Stimulated activated CD8-positive, alpha-beta memory T cell treated with anti-CD3 and anti-CD28 coated beads, Interleukin-2, amount 100 ng/mL, for 1 hour (primary cell): Measurements from ENCODE around the gene GFY.
A peak's percentile ranks its signal among the peaks of the same experiment; 100 is the strongest.
"Not testable (repeated sequence)": the region's sequence is repeated elsewhere in the genome, so short reads cannot be mapped to it uniquely, and the experiment has no call there.

Source experiments
- DNase-seq, 2 donors: peaks; one replicate each; pipeline ENCODE4 v3.0.0-alpha.2; 2020; ENCODE audit warnings: low read depth in 2 of 2

GFY gene

DNA sequence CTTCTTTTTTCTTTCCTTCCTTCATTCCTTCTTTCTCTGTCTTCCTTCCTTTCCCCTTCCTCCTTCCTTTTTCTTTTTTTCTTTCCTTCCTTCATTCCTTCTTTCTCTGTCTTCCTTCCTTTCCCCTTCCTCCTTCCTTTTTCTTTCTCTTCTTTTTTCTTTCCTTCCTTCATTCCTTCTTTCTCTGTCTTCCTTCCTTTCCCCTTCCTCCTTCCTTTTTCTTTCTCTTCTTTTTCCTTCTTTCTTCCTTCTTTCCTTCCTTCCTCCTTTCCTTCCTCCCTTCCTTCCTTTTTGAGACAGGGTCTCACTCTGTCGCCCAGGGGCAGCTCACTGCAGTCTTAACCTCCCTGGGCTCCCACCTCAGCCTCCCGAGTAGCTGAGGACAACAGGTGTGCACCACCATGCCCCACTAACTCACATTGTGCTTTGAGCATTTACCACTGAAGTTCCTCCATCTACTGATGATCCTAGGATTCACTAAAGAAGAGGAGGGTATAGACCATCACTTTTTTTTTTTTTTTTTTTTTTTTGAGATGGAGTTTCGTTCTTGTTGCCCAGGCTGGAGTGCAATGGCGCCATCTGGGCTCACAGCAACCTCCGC, 19.0 kb downstream of the GFY start:
- not testable (repeated sequence) for DNase-seq

DNA sequence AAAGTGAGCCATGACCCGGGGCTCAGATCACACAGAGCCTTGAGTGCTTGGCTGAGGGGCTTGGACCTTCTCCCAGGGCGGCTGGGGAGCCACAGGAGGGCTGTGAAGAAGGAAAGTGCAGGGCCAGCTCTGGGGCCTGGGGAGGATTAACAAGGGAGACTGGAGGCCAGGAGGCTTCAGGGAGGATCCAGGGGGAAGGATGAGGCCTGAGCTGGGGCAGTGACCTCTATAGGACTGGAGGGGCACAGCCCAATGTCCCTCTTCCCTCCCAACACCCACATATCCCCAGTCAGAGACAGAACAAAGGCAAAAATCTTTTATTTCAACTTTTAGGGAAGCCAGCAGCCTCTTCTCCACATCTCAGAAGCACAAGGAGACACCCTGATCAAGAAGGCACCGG, 20.8 kb downstream of the GFY start:
- no peak for DNase-seq

DNA sequence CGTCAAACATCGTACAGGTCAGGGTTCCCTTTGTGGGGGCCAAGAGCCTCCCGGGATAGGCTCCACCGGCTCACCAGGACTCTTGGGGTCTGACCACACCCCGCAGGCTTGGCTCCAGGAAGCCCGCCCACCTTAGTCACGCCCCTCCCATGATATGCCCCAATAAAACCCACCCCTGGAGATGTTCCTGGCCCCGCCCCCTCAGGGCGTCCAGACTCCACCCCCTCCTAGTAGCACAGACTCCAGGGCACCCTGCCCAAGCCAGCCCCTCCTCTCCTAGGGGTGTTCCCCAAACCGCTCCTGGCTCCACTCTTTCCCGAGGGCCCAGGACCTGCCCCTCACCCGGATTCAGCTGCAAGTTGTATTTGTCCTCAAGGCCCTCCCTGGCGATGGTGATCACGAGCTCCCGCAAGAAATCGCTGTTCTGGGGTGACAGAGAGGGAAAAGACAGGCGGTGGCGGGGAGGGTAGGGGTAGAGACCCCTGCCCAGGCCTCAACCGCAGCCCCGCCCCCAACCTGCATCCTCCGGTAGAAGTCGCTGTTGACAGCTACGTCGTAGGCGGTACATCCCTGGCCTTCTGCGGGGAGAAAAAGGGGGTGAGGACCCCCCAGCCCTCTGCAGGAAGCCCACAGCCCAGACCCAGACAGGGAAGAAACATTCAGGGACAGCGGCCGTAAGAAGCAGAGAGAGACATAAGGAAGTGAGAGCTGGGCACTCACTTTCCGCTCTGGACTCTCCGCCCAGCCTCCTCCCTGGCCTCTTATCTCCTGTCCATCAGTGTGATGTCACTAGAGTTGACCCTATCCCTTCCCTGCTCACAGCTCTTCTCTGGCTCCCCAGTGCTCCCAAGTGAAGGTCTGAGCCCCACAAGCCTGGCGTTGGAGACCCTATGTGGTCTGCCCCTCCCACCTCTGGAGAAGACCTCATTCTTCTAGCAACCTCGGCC, 22.6 kb downstream of the GFY start:
- DNase-seq, result no peak

DNA sequence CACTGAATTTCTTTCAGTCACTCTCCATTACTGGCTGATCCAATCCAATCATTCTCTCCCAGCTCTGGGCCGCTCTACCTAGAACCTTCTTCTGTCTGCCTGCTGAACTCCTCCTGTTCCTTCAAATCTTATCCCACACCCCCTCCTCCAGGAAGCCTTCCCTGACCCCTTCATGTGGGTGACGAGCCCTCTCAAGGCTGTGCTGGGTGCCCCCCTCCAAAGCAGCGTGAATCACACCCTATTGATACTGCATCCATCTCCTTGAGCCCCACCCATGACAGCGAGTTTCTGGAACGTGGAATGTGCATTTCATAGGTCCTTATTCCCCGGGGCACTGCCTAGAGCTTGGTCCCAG, 23.2 kb downstream of the GFY start:
- no peak for DNase-seq

DNA sequence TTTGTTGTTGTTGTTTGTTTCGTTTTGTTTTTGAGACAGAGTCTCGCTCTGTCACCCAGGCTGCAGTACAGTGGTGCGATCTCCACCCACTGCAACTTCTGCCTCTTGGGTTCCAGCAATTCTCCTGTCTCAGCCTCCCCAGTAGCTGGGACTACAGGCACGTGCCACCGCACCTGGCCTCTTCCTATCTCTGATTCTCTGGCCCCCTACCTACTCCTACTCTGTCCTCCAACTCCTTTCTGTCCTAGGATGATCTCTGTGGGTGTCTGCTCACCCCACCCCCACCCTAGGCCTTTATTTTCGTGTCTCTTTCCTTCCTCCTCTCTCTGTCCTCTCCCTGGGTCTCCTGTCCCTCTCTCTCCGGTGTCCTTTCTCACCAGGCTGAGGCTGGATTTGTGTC, 25.2 kb downstream of the GFY start:
- DNase-seq, result no peak

DNA sequence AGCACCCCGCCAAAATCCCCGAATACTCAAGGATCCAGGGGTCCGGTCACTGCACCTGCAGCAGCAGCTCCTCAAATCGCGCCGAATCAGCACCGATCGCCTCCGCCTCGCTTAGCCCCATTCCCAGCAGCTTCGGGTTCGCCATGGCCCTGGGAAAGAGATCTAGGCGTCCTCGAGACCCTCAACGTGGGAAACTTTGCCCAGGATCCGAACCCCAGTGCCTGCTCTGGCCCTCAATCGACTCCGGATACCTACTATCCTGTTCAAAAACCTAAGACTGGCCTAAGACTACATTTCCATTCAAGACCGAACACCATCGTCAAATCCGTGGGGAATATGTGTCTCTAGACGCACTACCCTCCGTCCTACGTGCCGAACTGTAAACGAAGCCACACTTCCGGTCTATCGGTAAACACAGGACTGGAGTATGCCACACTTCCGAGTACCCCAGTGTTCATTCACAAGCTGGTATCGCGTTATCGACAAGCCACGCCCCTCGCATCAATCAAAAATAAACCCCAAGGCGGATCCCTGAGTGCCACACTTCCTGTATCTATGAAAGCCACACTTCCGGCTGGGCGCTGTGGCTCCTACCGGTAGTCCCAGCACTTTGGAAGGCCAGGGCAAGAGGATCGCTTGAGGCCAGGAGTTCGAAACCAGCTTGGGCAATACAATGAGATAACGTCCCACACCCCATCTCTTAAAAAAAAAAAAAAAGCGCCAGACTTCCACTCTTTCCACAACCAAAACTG, 26.4 kb downstream of the GFY start, which contains the start of gene PIH1D1:
Gene PIH1D1, minus strand, starts transcription at position 385 of the 752 bp plus-strand sequence. Its CDS starts 240 bp downstream, at position 145.
- DNase-seq, result peak; percentile 86 to 87

DNA sequence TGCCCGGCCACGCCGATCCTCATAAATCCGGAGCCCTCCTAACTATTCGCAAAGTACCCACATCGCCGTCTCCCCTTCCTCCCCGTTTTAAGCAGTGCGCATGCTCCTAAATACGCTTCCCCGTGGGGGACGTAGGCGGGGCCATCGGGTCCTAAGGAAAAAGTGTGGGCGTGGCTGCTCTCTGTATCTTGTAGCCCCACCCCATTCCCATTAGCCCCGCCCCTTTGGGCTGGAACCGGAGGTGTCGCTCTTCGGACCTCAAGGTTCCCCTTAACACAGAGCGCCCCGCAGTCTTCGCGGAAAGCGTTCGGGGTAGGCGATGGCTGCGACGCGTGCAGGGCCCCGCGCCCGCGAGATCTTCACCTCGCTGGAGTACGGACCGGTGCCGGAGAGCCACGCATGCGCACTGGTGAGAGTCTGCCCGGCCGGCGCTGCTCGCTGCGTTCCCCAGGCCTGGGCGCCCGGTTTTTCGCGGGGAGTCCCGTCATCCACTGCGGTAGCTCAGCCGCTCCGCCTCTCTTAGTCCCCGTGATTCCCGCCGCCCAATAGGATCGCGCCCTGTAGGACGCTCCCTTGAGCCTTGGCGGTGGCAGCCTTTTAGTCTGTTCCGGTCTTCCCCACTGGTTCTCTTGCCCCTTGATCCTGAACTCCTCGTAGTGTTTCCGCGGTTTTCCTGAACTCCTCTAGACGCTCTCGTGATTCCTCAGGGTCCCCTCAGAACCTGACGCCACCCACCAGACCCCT, 28.0 kb downstream of the GFY start, which contains the start of gene ALDH16A1:
Gene ALDH16A1, plus strand, starts transcription at position 213 of the 744 bp plus-strand sequence. Its CDS starts 107 bp downstream, at position 320.
- DNase-seq, result peak; percentile 96

DNA sequence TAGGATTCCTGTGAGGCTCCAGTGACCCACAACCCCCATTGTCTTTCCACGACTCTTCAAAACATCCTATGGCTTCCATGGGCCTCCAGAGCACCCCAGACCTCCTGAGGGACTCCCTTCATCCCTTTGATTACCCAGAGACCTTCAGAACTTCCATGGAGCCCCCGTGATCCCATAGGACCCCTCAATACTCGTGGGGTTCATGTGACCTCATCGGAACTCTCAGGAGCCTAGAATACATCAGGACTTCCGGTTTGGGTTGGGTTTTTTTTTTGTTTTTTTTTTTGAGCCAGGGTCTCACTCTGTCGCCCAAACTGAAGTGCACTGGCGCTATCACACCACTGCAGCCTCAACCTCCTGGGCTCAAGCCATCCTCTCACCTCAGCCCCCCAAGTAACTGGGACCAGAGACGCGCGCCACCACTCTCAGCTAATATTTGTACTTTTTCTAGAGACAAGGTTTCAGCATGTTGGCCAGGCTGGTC, 28.6 kb downstream of the GFY start:
- no peak for DNase-seq

DNA sequence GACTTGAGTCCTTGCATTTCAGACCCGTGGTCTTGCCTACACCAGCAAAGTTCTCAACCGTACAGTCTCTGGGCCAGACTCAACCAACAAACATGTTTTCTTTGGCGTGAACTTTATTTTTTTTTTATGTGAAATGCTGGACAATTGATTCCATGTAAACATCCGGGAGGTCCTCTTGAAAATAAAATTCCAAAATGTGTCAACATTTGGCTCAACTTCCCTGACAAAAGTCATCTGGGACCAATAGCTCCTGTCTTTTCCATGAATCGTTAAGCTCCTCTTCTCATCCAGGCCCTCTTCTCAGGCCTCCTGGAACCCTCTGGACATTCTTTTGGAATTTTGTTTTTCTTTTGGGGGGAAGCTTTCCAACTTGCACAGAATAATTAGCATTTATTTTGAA, 30.6 kb downstream of the GFY start:
- DNase-seq, result no peak

DNA sequence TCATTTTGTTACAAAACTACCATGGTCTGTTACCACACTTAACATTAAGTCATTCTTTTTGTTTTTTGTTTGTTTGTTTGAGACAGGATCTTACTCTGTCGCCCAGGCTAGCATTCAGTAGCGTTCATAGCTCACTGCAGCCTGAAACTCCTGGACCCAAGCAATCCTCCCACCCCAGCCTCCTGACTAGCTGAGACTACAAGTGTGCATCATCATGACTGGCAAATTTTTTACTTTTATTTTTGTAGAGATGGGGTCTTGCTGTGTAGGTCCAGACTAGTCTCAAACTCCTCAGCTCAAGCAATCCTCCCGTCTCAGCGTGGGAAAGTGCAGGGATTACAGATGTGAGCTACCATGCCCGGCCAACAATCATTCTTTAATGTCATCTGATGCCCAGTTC, 31.1 kb downstream of the GFY start:
- DNase-seq, result no peak

DNA sequence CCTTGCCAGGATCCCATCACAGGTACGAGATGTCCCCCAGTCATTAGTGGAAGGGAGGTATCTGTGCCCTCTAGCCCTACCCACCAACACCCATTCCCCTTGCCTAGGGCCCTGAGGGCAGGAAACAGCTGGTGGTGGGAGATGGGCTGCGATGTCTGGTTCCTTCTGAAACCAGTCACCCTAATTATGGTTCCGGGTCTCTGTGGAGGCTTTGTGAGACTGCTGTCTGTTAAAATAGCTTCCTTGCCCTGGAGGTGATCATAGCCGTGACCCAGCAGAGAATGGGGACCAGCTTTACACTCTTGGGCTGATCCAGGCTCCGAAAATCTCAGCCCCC, 33.3 kb downstream of the GFY start:
- no peak for DNase-seq

DNA sequence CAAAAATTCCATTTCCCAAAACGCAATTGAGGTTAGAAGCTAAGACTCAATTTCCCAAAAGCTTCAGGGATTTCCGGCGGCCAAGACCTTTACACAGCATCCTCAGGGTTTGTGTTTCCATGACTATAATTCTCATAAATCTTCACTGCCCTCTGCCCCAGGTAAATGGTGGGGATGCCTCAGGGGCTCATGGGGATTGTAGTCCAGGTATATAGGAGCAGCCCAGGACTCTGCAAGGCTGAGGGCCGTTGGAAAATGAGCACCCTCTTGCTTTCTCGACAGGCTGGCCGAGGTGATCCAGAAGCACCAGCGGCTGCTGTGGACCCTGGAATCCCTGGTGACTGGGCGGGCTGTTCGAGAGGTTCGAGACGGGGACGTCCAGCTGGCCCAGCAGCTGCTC, 34.2 kb downstream of the GFY start:
- DNase-seq, result no peak

DNA sequence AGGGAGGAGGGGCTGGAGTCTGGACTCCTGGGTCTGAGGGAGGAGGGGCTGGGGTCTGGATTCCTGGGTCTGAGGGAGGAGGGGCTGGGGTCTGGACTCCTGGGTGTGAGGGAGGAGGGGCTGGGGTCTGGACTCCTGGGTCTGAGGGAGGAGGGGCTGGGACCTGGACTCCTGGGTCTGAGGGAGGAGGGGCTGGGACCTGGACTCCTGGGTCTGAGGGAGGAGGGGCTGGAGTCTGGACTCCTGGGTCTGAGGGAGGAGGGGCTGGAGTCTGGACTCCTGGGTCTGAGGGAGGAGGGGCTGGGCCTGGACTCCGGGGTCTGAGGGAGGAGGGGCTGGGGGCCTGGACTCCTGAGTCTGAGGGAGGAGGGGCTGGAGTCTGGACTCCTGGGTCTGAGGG, 35.9 kb downstream of the GFY start:
- not testable (repeated sequence) for DNase-seq

DNA sequence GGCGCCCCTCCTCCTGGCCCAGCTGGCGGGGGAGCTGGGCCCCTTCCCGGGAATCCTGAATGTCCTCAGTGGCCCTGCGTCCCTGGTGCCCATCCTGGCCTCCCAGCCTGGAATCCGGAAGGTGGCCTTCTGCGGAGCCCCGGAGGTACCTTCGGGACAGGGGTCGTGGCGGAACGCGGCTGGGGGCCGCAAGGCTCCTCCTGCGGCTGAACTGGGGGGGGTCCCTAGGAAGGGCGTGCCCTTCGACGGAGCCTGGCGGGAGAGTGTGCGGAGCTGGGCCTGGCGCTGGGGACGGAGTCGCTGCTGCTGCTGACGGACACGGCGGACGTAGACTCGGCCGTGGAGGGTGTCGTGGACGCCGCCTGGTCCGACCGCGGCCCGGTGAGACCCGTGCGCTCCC, 36.5 kb downstream of the GFY start:
- DNase-seq, result no peak

DNA sequence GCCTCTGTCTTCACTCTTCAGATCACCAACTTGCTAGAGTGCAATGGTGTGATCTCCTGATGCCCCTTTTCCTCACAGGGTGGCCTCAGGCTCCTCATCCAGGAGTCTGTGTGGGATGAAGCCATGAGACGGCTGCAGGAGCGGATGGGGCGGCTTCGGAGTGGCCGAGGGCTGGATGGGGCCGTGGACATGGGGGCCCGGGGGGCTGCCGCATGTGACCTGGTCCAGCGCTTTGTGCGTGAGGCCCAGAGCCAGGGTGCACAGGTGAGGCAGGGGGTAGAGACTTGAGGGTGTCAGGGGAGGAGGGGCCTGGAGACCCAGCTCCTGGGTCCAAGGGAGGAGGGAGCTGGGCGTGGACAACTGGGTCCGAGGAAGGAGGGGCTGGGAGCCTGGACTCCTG, 37.3 kb downstream of the GFY start:
- DNase-seq, result no peak

DNA sequence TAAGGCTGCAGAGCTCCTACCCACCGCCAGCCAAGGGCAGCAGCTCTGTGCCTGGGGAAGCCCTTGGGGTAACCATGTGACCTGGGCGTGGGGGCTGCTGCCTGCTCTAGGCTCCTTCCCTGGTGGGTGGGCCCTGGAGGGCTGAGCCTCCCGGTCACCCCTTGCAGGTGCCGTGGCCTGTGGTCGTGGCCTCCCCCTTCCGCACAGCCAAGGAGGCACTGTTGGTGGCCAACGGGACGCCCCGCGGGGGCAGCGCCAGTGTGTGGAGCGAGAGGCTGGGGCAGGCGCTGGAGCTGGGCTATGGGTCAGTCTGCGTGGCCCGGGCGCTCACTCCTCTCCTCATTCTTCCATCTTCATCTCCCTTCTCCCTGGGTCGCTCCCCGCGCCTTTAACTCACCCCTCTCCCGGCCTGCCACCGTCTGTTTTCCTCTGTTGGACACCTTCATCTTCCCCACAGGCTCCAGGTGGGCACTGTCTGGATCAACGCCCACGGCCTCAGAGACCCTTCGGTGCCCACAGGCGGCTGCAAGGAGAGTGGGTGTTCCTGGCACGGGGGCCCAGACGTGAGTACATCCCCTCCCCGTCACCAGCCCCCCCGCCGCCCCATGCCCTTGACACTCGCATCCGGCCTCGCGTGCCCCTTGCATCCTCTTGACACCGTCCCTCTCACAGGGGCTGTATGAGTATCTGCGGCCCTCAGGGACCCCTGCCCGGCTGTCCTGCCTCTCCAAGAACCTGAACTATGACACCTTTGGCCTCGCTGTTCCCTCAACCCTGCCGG, 39.0 kb downstream of the GFY start:
- DNase-seq, result no peak

DNA sequence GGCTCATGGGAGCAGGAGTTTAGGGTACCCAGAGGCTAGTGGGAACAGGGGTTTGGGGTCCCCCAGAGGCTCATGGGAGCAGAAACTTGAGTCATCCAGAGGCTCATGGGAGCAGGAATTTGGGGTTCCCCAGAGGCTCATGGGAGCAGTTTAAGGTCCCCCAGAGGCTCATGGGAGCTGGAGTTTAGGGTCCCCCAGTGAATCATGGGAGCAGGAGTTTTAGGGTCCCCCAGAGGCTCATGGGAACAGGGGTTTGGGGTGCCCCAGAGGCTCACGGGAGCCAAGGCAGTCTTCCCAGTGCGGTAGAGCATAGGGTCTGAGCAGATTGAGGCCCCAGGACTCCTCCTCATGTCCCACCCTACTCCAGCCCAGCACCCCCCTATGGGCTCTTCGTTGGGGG, 40.2 kb downstream of the GFY start:
- DNase-seq, result no peak

DNA sequence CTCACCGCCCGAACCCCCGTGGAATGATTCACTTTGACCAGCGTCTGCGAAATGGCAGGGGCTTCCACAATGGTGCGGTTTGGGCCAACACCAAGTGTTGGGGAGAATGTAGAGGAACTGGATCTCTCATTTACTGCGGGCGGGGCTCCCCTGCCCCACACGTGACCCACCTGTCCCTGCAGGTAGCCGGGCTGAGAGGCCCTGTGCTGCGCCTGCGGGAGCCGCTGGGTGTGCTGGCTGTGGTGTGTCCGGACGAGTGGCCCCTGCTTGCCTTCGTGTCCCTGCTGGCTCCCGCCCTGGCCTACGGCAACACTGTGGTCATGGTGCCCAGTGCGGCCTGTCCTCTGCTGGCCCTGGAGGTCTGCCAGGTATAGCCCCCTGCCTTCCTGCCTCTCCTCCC, 43.0 kb downstream of the GFY start:
- DNase-seq, result no peak

DNA sequence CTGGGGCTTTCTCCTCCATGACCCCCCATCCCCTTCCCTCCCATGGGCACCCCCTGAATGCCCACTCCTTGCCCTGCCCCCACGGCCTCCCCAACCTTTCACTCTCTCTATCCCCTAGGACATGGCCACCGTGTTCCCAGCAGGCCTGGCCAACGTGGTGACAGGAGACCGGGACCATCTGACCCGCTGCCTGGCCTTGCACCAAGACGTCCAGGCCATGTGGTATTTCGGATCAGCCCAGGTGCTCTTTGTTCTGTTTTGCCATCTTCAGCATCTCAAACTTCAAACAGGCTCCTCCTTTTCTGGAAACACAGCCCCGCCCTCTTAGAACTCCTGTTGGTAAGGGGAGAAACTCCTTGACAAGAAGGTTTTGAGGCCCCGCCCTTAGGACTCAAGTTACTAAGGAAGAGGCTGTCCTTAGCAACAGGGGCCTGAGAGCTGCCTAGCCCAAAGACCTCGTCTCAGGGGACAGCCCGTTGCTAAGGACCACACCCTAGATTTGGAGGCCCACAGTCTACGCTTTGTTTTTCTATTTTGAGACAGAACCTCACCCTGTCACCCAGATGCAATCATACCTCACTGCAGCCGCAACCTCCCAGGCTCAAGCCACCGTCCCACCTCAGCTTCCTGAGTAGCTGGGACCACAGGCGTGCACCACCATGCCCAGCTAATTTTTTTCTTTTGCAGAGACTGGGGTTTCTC, 43.7 kb downstream of the GFY start:
- peak; percentile 62 to 73 for DNase-seq
